Mammary epithelial cell (primary cell): ENCODE data around the gene MSTN.
"Not testable (repeated sequence)": the region's sequence is repeated elsewhere in the genome, so short reads cannot be mapped to it uniquely, and the experiment has no call there.

Experiments used
- CTCF ChIP-seq, 2 donors: IDR thresholded peaks in 1 of 2; conservative IDR thresholded peaks in 1 of 2; 2 replicates each; pipeline ENCODE4 v1.5.1; 2011 to 2012; ENCODE audit warnings: inconsistent platforms in 2 of 2, low read length in 2 of 2, mild to moderate bottlenecking in 2 of 2, control low read depth in 1 of 2, low read depth in 1 of 2; ENCODE audit not compliant: insufficient read depth in 1 of 2; ENCODE audit errors: extremely low read depth in 1 of 2
- EZH2 ChIP-seq: IDR thresholded peaks from 2 replicates; pipeline ENCODE4 v1.6.1; 2012; ENCODE audit warnings: low read length, inconsistent platforms, borderline replicate concordance

GRCh38 chr2:190015969-190016368 lies 46.6 kb downstream of the MSTN start:
- not testable (repeated sequence) for TF ChIP-seq EZH2; CTCF (conservative IDR thresholded peaks at IDR 0.05 in 1 of 2, IDR thresholded peaks at IDR 0.05 in 1 of 2; ENCODE audit: extremely low read depth in 1 of 2, insufficient read depth in 1 of 2, low read depth in 1 of 2, low read length in 2 of 2)
